Measurements from ENCODE around the gene MPV17L2. TPM values are rescaled to one million over a fixed set of nuclear protein-coding genes. Genes with fewer than 3 reads are reported as not detected.

The MPV17L2 gene
- total RNA-seq, 1 experiment from 2014 or later, result 13.3 TPM

DNA sequence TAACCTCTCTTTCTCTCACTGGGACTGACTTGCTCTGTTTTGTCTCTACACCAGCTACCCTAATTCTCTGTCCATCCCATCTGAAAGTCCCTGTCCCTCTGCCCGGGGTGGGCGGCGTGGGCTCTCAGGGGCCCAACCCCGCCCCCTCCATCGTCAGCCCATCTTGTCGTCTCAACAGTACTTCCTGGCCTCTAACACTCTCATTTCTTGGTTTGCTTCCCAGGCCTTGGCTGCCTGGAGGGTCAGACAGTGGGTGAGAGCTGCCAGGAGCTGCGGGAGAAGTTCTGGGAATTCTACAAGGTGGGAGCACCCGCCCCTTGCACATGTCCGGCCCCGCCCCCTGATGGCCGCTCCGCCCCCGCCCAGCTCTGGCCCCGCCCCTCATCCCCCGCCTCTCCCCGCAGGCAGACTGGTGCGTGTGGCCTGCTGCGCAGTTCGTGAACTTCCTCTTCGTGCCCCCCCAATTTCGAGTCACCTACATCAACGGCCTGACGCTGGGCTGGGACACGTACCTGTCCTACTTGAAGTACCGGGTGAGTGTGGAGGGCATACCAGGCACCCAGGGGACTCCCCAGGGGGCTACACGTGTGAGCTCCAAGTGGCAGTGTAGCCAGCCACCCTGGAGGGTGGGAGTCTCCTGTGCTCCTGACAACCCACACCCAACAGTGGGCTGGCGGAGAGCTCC lies 1.7 kb downstream of the MPV17L2 start:
- in situ Hi-C loops (cut with HindIII; ENCODE audit: low pct_unique_long_range_greater_than_20kb, low sequenced_read_pairs) (no loop called here), intact Hi-C loops (cut with micrococcal nuclease; ENCODE audit: unreplicated experiment) (no loop called here)
- H3K27me3 ChIP-seq (ENCODE audit: control insufficient read depth, insufficient read depth, low read length), result no peaks in the 10 kb centered on the region
- TF ChIP-seq, protein P1, sequence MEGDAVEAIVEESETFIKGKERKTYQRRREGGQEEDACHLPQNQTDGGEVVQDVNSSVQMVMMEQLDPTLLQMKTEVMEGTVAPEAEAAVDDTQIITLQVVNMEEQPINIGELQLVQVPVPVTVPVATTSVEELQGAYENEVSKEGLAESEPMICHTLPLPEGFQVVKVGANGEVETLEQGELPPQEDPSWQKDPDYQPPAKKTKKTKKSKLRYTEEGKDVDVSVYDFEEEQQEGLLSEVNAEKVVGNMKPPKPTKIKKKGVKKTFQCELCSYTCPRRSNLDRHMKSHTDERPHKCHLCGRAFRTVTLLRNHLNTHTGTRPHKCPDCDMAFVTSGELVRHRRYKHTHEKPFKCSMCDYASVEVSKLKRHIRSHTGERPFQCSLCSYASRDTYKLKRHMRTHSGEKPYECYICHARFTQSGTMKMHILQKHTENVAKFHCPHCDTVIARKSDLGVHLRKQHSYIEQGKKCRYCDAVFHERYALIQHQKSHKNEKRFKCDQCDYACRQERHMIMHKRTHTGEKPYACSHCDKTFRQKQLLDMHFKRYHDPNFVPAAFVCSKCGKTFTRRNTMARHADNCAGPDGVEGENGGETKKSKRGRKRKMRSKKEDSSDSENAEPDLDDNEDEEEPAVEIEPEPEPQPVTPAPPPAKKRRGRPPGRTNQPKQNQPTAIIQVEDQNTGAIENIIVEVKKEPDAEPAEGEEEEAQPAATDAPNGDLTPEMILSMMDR (IDR thresholded peaks at IDR 0.05), result no peak
- TF ChIP-seq POLR2AphosphoS5 (IDR thresholded peaks at IDR 0.05; ENCODE audit: low read depth, low read length), result no peak
- TF ChIP-seq, protein P2, sequence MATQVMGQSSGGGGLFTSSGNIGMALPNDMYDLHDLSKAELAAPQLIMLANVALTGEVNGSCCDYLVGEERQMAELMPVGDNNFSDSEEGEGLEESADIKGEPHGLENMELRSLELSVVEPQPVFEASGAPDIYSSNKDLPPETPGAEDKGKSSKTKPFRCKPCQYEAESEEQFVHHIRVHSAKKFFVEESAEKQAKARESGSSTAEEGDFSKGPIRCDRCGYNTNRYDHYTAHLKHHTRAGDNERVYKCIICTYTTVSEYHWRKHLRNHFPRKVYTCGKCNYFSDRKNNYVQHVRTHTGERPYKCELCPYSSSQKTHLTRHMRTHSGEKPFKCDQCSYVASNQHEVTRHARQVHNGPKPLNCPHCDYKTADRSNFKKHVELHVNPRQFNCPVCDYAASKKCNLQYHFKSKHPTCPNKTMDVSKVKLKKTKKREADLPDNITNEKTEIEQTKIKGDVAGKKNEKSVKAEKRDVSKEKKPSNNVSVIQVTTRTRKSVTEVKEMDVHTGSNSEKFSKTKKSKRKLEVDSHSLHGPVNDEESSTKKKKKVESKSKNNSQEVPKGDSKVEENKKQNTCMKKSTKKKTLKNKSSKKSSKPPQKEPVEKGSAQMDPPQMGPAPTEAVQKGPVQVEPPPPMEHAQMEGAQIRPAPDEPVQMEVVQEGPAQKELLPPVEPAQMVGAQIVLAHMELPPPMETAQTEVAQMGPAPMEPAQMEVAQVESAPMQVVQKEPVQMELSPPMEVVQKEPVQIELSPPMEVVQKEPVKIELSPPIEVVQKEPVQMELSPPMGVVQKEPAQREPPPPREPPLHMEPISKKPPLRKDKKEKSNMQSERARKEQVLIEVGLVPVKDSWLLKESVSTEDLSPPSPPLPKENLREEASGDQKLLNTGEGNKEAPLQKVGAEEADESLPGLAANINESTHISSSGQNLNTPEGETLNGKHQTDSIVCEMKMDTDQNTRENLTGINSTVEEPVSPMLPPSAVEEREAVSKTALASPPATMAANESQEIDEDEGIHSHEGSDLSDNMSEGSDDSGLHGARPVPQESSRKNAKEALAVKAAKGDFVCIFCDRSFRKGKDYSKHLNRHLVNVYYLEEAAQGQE (IDR thresholded peaks at IDR 0.05; ENCODE audit: insufficient read depth in 1 of 2, low read depth in 2 of 2, low read length in 1 of 2), result no peak
- no peak for TF ChIP-seq SIN3A (IDR thresholded peaks at IDR 0.05; ENCODE audit: borderline replicate concordance, insufficient read depth, low read depth, low read length)
- no peak for TF ChIP-seq TCF7L2 (IDR thresholded peaks at IDR 0.05; ENCODE audit: low read depth, low read length)
- CTCF ChIA-PET, result no interaction called here
- H3K4me3 ChIP-seq (ENCODE audit: low read depth in 2 of 2, low read length in 2 of 2), result peak overlapping the region; percentile 66 to 73
- no peak for DNase-seq (ENCODE audit: low read depth, low spot score)
- no peaks in the 10 kb centered on the region for H3K9me3 ChIP-seq (ENCODE audit: control insufficient read depth, insufficient read depth, low read depth, low read length)
- BruUV-seq (replicated peaks), result no TSS peak
- no peak for ATAC-seq
- H3K27ac ChIP-seq (ENCODE audit: low read length), result no peak overlapping the region
- H3K4me1 ChIP-seq (ENCODE audit: control insufficient read depth, insufficient read depth, low read length), result peaks cover 7% of the 10 kb centered on the region
- POLR2A ChIA-PET, result no interaction called here
- H3K36me3 ChIP-seq (ENCODE audit: control insufficient read depth, insufficient read depth, low read length), result no peaks in the 10 kb centered on the region; the same call in 1 of the 2 replicates

DNA sequence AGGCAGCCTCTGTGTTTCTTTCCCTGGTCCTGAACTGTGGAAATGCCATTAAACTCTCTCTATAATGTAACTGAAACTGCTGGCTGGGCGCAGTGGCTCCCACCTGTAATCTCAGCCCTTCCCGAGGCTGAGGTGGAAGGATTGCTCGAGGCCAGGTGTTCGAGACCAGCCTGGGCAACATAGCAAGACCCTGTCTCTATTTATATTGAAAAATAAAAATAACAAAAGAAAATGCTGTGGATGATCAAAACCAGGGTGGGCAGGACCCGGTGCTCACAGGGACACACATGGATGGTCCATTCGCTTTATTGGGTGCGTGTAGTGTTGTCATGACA lies 3.5 kb downstream of the MPV17L2 start:
- in situ Hi-C loops (cut with HindIII; ENCODE audit: low pct_unique_long_range_greater_than_20kb, low sequenced_read_pairs), result no loop called here
- H3K27me3 ChIP-seq (ENCODE audit: control insufficient read depth, insufficient read depth, low read length), result no peaks in the 10 kb centered on the region
- ChIA-PET POLR2A (no interaction called here), CTCF (no interaction called here)
- H3K4me3 ChIP-seq (ENCODE audit: low read depth in 2 of 2, low read length in 2 of 2), result no peak overlapping the region
- TF ChIP-seq, protein P2 (IDR thresholded peaks at IDR 0.05; ENCODE audit: insufficient read depth in 1 of 2, low read depth in 2 of 2, low read length in 1 of 2), result no peak
- TF ChIP-seq POLR2AphosphoS5 (IDR thresholded peaks at IDR 0.05; ENCODE audit: low read depth, low read length) (no peak), SIN3A (IDR thresholded peaks at IDR 0.05; ENCODE audit: borderline replicate concordance, insufficient read depth, low read depth, low read length) (no peak), TCF7L2 (IDR thresholded peaks at IDR 0.05; ENCODE audit: low read depth, low read length) (no peak)
- TF ChIP-seq, protein P1 (IDR thresholded peaks at IDR 0.05), result no peak
- ATAC-seq, result no peak
- no peak overlapping the region for H3K27ac ChIP-seq (ENCODE audit: low read length)
- intact Hi-C loops (cut with micrococcal nuclease; ENCODE audit: unreplicated experiment), result no loop called here
- H3K4me1 ChIP-seq (ENCODE audit: control insufficient read depth, insufficient read depth, low read length), result peaks cover 7% of the 10 kb centered on the region
- BruUV-seq (replicated peaks), result no TSS peak
- DNase-seq (ENCODE audit: low read depth, low spot score), result no peak
- no peaks in the 10 kb centered on the region for H3K9me3 ChIP-seq (ENCODE audit: control insufficient read depth, insufficient read depth, low read depth, low read length)
- no peaks in the 10 kb centered on the region; the same call in 1 of the 2 replicates for H3K36me3 ChIP-seq (ENCODE audit: control insufficient read depth, insufficient read depth, low read length)
